HAP-1 (cell line): Measurements from ENCODE around the gene STAC2.

Experiments
- DNase-seq, 2 experiments: peaks; one replicate each; pipeline ENCODE4 v3.0.0-alpha.2; 2016 to 2020; ENCODE audit warnings: low spot score in 2 of 2
- H3K27me3 ChIP-seq: fragments of 250-450 bp; sonication (Bioruptor Pico); 2 replicates; pipeline ENCODE4 v1.5.1; 2020; ENCODE audit warnings: low read depth, mild to moderate bottlenecking, moderate library complexity
- H3K36me3 ChIP-seq: fragments of 250-450 bp; sonication (Bioruptor Pico); replicated peaks from 2 replicates; pipeline ENCODE4 v1.5.1; 2020; ENCODE audit warnings: mild to moderate bottlenecking
- H3K4me1 ChIP-seq: fragments of 250-450 bp; sonication (Bioruptor Pico); 2 replicates; pipeline ENCODE4 v1.5.1; 2020; ENCODE audit warnings: mild to moderate bottlenecking
- H3K4me3 ChIP-seq: fragments of 250-450 bp; sonication (Bioruptor Pico); 2 replicates; pipeline ENCODE4 v1.5.1; 2020; ENCODE audit warnings: mild to moderate bottlenecking, moderate library complexity
- H3K9me3 ChIP-seq: fragments of 250-450 bp; sonication (Bioruptor Pico); 2 replicates; pipeline ENCODE4 v1.5.1; 2020; ENCODE audit warnings: mild to moderate bottlenecking, moderate library complexity
- in situ Hi-C: fragments of 300-500 bp; cut with MboI; formaldehyde crosslinking; loops from 3 replicates; pipeline ENCODE4 v1.14.3; 2020; ENCODE audit warnings: low sequenced_read_pairs, inconsistent platforms, mixed read lengths

STAC2 gene

GRCh38 chr17:39239640-39240314, 14.0 kb upstream of the STAC2 start:
- H3K4me1 ChIP-seq, result no peaks in the 10 kb centered on the region
- H3K36me3 ChIP-seq, result no peaks in the 10 kb centered on the region
- no peak overlapping the region for H3K4me3 ChIP-seq
- DNase-seq, result peak in 1 of 2 experiments; percentile 80
- in situ Hi-C loops, result loop anchor here (10.0 kb wide), 1 partner anchor 255 kb away; no protein-coding TSS in a partner anchor
- H3K9me3 ChIP-seq, result no peaks in the 10 kb centered on the region
- H3K27me3 ChIP-seq, result no peaks in the 10 kb centered on the region

DNA sequence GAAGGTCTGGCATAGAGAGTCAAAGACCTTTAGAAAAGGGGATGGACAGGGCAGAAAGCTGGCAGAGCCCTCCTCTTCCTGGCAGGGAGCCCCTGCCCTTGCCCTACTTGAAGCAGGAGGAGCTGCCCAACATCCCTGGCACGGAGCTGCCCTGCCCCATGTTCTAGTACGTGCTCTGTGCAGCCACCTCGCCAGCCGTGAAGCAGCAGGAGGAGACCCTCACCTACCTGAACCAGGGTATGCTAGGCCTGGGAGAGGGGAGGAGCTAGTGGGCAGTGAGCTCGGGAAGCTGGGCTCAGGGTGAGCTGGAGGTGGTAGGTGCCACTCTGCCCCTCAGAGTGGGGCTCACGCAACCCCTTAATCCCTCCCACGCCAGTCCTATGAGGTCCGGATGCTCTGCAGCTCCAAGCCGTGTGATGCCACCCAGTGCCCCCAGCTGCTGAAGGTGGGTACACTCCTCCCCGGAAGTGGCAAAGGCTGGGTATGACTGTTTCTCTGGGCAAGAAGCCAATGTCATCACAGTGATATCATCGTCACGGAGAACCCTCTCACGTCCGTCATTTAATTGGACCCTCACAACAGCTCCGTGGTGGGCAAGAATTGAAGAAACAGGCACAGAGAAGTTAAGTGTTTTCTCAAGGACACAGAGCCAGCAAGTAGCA, 12.7 kb upstream of the STAC2 start:
- DNase-seq, result no peak
- no peaks in the 10 kb centered on the region for H3K4me1 ChIP-seq

GRCh38 chr17:39237586-39237985, 11.8 kb upstream of the STAC2 start:
- H3K4me1 ChIP-seq, result no peaks in the 10 kb centered on the region
- no peaks in the 10 kb centered on the region for H3K9me3 ChIP-seq
- no peaks in the 10 kb centered on the region for H3K36me3 ChIP-seq
- H3K4me3 ChIP-seq, result no peak overlapping the region
- in situ Hi-C loops, result no loop called here
- H3K27me3 ChIP-seq, result no peaks in the 10 kb centered on the region
- DNase-seq, result no peak

More for the DNA sequence above, 12.7 kb upstream of the STAC2 start:
- Histone ChIP-seq H3K27me3 (no peaks in the 10 kb centered on the region), H3K9me3 (no peaks in the 10 kb centered on the region), H3K4me3 (no peak overlapping the region), H3K36me3 (no peaks in the 10 kb centered on the region)
- in situ Hi-C loops, result no loop called here

DNA sequence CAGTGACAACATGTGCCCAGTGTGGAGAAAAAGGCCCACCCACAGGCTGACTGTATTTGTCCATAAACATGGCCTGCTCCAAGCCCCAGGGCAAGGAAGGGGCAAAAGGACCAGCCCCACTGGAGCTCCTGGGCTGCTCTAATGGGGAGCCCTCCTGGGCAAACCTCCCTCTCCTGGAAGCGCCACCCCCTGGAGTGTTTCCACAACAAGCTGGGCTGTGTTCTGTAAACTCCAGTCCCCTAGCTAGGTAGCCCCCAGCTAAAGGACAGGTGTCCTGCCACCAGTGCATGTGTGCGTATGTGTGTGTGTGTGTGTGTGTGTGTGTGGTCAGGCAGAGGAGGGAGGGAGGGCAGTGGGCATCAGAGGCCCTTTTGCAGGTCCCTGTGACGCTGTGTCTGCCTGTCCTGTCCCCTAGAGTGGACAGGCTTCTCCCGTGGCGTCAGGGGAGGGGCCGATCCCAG, 11.3 kb upstream of the STAC2 start:
- in situ Hi-C loops, result no loop called here
- DNase-seq, result no peak
- no peaks in the 10 kb centered on the region; the same call in 1 of the 2 replicates for H3K4me1 ChIP-seq

GRCh38 chr17:39236450-39236927, 10.7 kb upstream of the STAC2 start:
- Histone ChIP-seq H3K9me3 (no peaks in the 10 kb centered on the region), H3K36me3 (no peaks in the 10 kb centered on the region), H3K4me3 (no peak overlapping the region), H3K4me1 (peaks cover 4% of the 10 kb centered on the region; the same call in 1 of the 2 replicates), H3K27me3 (no peaks in the 10 kb centered on the region)
- in situ Hi-C loops, result no loop called here
- no peak for DNase-seq

More for the DNA sequence above, 11.3 kb upstream of the STAC2 start:
- Histone ChIP-seq H3K27me3 (no peaks in the 10 kb centered on the region), H3K4me3 (no peak overlapping the region), H3K9me3 (no peaks in the 10 kb centered on the region), H3K36me3 (no peaks in the 10 kb centered on the region)

- no peaks in the 10 kb centered on the region for H3K9me3 ChIP-seq
- no peaks in the 10 kb centered on the region for H3K36me3 ChIP-seq
- peak; percentile 75 to 77 for DNase-seq
- peaks cover 4% of the 10 kb centered on the region; the same call in 1 of the 2 replicates for H3K4me1 ChIP-seq
- H3K27me3 ChIP-seq, result no peaks in the 10 kb centered on the region
- in situ Hi-C loops, result no loop called here
- no peak overlapping the region for H3K4me3 ChIP-seq
Measured at GRCh38 chr17:39235555-39236449, 10.1 kb upstream of the STAC2 start.

- H3K4me1 ChIP-seq, result peaks cover 4% of the 10 kb centered on the region; the same call in 1 of the 2 replicates
- H3K9me3 ChIP-seq, result no peaks in the 10 kb centered on the region
- no peaks in the 10 kb centered on the region for H3K27me3 ChIP-seq
- in situ Hi-C loops, result no loop called here
- peak; percentile 71 to 88 for DNase-seq
- H3K36me3 ChIP-seq, result no peaks in the 10 kb centered on the region
- no peak overlapping the region for H3K4me3 ChIP-seq
Measured at GRCh38 chr17:39231591-39232551, 6.1 kb upstream of the STAC2 start.

DNA sequence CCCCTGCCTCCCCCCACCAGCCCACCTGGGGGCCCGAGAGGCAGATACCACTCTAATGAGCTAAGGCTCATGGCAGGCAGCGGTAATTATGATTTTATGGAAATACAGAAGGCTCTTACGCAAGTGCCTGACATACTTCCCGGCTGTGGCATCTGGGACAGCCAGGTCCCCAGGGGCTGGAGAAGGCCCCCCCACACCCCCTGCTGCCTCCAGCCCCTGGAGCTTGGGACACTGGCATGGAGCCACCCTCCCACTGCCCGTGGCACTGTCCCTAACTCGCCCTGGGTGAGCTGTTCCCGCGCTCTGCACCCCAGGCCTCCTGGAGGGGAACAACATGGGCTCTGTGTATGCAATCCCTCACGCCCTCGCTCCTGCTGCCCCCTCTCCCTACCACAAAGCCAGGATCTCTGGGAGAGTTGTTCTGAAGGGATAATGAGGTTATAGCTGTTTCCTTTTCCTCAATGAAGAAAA, 5.4 kb upstream of the STAC2 start:
- Histone ChIP-seq H3K4me3 (no peak overlapping the region), H3K4me1 (peaks cover 7% of the 10 kb centered on the region), H3K9me3 (no peaks in the 10 kb centered on the region), H3K36me3 (no peaks in the 10 kb centered on the region), H3K27me3 (no peaks in the 10 kb centered on the region)
- no peak for DNase-seq
- in situ Hi-C loops, result no loop called here

- no peak for DNase-seq
- H3K4me1 ChIP-seq, result peaks cover 8% of the 10 kb centered on the region
- H3K36me3 ChIP-seq, result no peaks in the 10 kb centered on the region
- in situ Hi-C loops, result no loop called here
- peaks cover under 1% of the 10 kb centered on the region; the same call in 1 of the 2 replicates for H3K27me3 ChIP-seq
- H3K9me3 ChIP-seq, result no peaks in the 10 kb centered on the region
- no peak overlapping the region for H3K4me3 ChIP-seq
Measured at GRCh38 chr17:39230361-39230760, 4.6 kb upstream of the STAC2 start.

- no peaks in the 10 kb centered on the region for H3K9me3 ChIP-seq
- in situ Hi-C loops, result no loop called here
- no peak for DNase-seq
- no peak overlapping the region for H3K4me3 ChIP-seq
- peaks cover 10% of the 10 kb centered on the region for H3K27me3 ChIP-seq
- H3K36me3 ChIP-seq, result no peaks in the 10 kb centered on the region
- H3K4me1 ChIP-seq, result peaks cover 8% of the 10 kb centered on the region
Measured at GRCh38 chr17:39229274-39229913, 3.6 kb upstream of the STAC2 start.

DNA sequence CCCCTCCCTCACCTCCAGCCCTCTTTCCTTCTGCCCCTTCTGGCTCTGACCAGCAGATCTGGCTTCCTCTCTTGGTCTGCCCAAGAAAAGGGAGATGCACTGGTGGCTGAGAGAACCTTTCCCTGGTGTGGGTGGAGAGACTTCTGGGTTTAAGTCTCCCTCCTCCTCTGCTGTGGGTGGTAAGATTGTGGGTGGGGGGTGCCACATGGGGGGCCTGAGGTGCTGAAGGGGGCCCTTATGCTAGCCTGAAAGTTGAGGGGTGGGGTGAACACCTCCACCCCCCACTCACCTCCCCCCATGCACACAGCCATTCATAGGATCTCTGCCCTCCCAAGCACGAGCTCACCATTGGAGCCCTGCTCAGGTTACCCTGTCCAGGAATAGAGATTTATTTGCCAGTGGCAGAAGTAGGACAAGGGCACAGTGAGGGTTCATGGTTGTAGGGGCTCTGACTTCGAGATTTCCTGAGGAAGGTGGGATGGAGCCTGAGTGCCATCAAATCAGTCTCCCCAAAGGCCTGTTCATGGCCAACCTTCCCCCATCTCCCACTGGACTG, 1.7 kb upstream of the STAC2 start:
- H3K4me3 ChIP-seq, result no peak overlapping the region
- no peak for DNase-seq
- in situ Hi-C loops, result no loop called here
- peaks cover 13% of the 10 kb centered on the region for H3K27me3 ChIP-seq
- peaks cover 8% of the 10 kb centered on the region for H3K4me1 ChIP-seq
- H3K9me3 ChIP-seq, result no peaks in the 10 kb centered on the region
- no peaks in the 10 kb centered on the region for H3K36me3 ChIP-seq
